Calu3 (cell line): ENCODE data around the gene HOXD9. TPM values are rescaled to one million over a fixed set of nuclear protein-coding genes. Genes with fewer than 3 reads are reported as not detected.
A peak's percentile ranks its signal among the peaks of the same experiment; 100 is the strongest.

Source experiments
- BruUV-seq: library from RNA; stranded (reverse); fragments of 400-500 nt; replicated peaks from 2 replicates; lab custom pipeline; 2021; lab: Mats Ljungman, UMichigan
- CTCF ChIA-PET: fragments of 300-600 bp; sonication (Branson Sonifier 250); formaldehyde crosslinking; loops from one replicate; lab custom pipeline; 2022; ENCODE audit warnings: antibody characterized with exemption; lab: Charles Lee
- DNase-seq: peaks from one replicate; pipeline ENCODE4 v3.0.0; 2022
- H3K27ac Mint-ChIP-seq: one replicate; pipeline ENCODE4 v1.8.0; 2022; ENCODE audit warnings: mixed read lengths; ENCODE audit not compliant: unreplicated experiment
- H3K27me3 Mint-ChIP-seq: one replicate; pipeline ENCODE4 v1.8.0; 2022; ENCODE audit warnings: mixed read lengths; ENCODE audit not compliant: unreplicated experiment
- H3K36me3 Mint-ChIP-seq: one replicate; pipeline ENCODE4 v1.8.0; 2022; ENCODE audit warnings: mild to moderate bottlenecking, moderate library complexity, mixed read lengths; ENCODE audit not compliant: insufficient read depth, unreplicated experiment
- H3K4me1 Mint-ChIP-seq: one replicate; pipeline ENCODE4 v1.8.0; 2022; ENCODE audit warnings: mild to moderate bottlenecking, low read depth, mixed read lengths; ENCODE audit not compliant: unreplicated experiment
- H3K4me3 Mint-ChIP-seq: one replicate; pipeline ENCODE4 v1.8.0; 2022; ENCODE audit warnings: mild to moderate bottlenecking, low read depth, moderate library complexity, mixed read lengths; ENCODE audit not compliant: unreplicated experiment
- H3K9me3 Mint-ChIP-seq: one replicate; pipeline ENCODE4 v1.8.0; 2022; ENCODE audit warnings: low read depth, mixed read lengths; ENCODE audit not compliant: unreplicated experiment
- CTCF ChIP-seq: fragments of 200-600 bp; IDR thresholded peaks from one replicate; pipeline ENCODE4 v1.8.0; 2022; ENCODE audit warnings: antibody characterized with exemption; ENCODE audit not compliant: unreplicated experiment
- intact Hi-C: fragments of 100-400 bp; cut with micrococcal nuclease; formaldehyde crosslinking; loops from one replicate; pipeline ENCODE4 v1.10.0; 2022; ENCODE audit not compliant: unreplicated experiment
- total RNA-seq: library from RNA; stranded (reverse); gene quantifications from 2 replicates; pipeline ENCODE4 v1.2.3, GENCODE V29; 2022

The HOXD9 gene
- total RNA-seq, 1 experiment from 2014 or later = not detected

GRCh38 chr2:176105730-176106580 is 16.6 kb upstream of the HOXD9 start:
- TF ChIP-seq CTCF = no peak
- no peak for DNase-seq
- no peaks in the 10 kb centered on the region for H3K36me3 Mint-ChIP-seq
- CTCF ChIA-PET = no interaction called here
- no peaks in the 10 kb centered on the region for H3K9me3 Mint-ChIP-seq
- H3K4me1 Mint-ChIP-seq = peaks cover 9% of the 10 kb centered on the region
- intact Hi-C loops = no loop called here
- H3K27ac Mint-ChIP-seq = peak overlapping the region; percentile 0
- H3K4me3 Mint-ChIP-seq = peak overlapping the region; percentile 18
- BruUV-seq = no TSS peak
- peaks cover 41% of the 10 kb centered on the region for H3K27me3 Mint-ChIP-seq

GRCh38 chr2:176106581-176107539 is 15.7 kb upstream of the HOXD9 start, which contains the start of gene HOXD11:
Gene HOXD11, plus strand, starts transcription at chr2:176107280. Its CDS starts 76 bp downstream, at chr2:176107356.
- Mint-ChIP-seq H3K4me1 (peaks cover 9% of the 10 kb centered on the region), H3K4me3 (peak within 1 kb of the TSS; percentile 18), H3K27ac (peak within 1 kb of the TSS; percentile 0), H3K27me3 (peaks cover 47% of the 10 kb centered on the region), H3K36me3 (no peaks in the 10 kb centered on the region), H3K9me3 (no peaks in the 10 kb centered on the region)
- peak; percentile 15 for DNase-seq
- no peak for TF ChIP-seq CTCF
- intact Hi-C loops = no loop called here
- no TSS peak for BruUV-seq
- CTCF ChIA-PET = no interaction called here

- Mint-ChIP-seq H3K27ac (no peak overlapping the region), H3K4me3 (no peak overlapping the region), H3K4me1 (peaks cover 9% of the 10 kb centered on the region), H3K27me3 (peaks cover 56% of the 10 kb centered on the region), H3K9me3 (no peaks in the 10 kb centered on the region), H3K36me3 (no peaks in the 10 kb centered on the region)
- no peak for TF ChIP-seq CTCF
- BruUV-seq = no TSS peak
- CTCF ChIA-PET = no interaction called here
- intact Hi-C loops = no loop called here
- DNase-seq = no peak
These were observed 14.8 kb upstream of the HOXD9 start for GRCh38 chr2:176107731-176108181.

- H3K36me3 Mint-ChIP-seq = no peaks in the 10 kb centered on the region
- no peak for TF ChIP-seq CTCF
- intact Hi-C loops = no loop called here
- peaks cover 72% of the 10 kb centered on the region for H3K27me3 Mint-ChIP-seq
- BruUV-seq = no TSS peak
- peaks cover 9% of the 10 kb centered on the region for H3K4me1 Mint-ChIP-seq
- H3K27ac Mint-ChIP-seq = no peak overlapping the region
- no peaks in the 10 kb centered on the region for H3K9me3 Mint-ChIP-seq
- CTCF ChIA-PET = no interaction called here
- H3K4me3 Mint-ChIP-seq = no peak overlapping the region
- DNase-seq = no peak
These were observed 13.2 kb upstream of the HOXD9 start for GRCh38 chr2:176109192-176109901.
